ENCODE data around the gene DNAH3.

Gene DNAH3

GRCh38 chr16:20901068-20901435, 249.6 kb downstream of the DNAH3 start:
- peaks cover 78% of the 10 kb centered on the region for H3K4me1 Mint-ChIP-seq (ENCODE audit: low read depth)

GRCh38 chr16:20900299-20901067, 250.2 kb downstream of the DNAH3 start, which contains the start of the genes DCUN1D3 and LYRM1:
DCUN1D3 (minus strand) TSS chr16:20900358; CDS start chr16:20862538, 37,820 bp downstream.
LYRM1 (plus strand) TSS chr16:20900771; CDS start chr16:20915556, 14,785 bp downstream.
- Mint-ChIP-seq H3K4me3 (peak within 1 kb of the TSS; percentile 91), H3K4me1 (ENCODE audit: low read depth) (peaks cover 74% of the 10 kb centered on the region), H3K9me3 (no peaks in the 10 kb centered on the region), H3K27me3 (no peaks in the 10 kb centered on the region), H3K27ac (peak within 1 kb of the TSS; percentile 98), H3K36me3 (ENCODE audit: low read depth) (peaks cover 61% of the 10 kb centered on the region)

More at GRCh38 chr16:20901068-20901435, 249.6 kb downstream of the DNAH3 start:
- H3K27ac Mint-ChIP-seq = peak overlapping the region; percentile 98
- no peaks in the 10 kb centered on the region for H3K27me3 Mint-ChIP-seq
- peaks cover 57% of the 10 kb centered on the region for H3K36me3 Mint-ChIP-seq (ENCODE audit: low read depth)
- H3K4me3 Mint-ChIP-seq = peak overlapping the region; percentile 91
- no peaks in the 10 kb centered on the region for H3K9me3 Mint-ChIP-seq

- no peaks in the 10 kb centered on the region for H3K27me3 Mint-ChIP-seq
- peak overlapping the region; percentile 91 for H3K4me3 Mint-ChIP-seq
- peaks cover 62% of the 10 kb centered on the region for H3K36me3 Mint-ChIP-seq (ENCODE audit: low read depth)
- no peaks in the 10 kb centered on the region for H3K9me3 Mint-ChIP-seq
- H3K4me1 Mint-ChIP-seq (ENCODE audit: low read depth) = peaks cover 67% of the 10 kb centered on the region
- H3K27ac Mint-ChIP-seq = peak overlapping the region; percentile 98
Observed at GRCh38 chr16:20899477-20900298, 251.0 kb downstream of the DNAH3 start.

GRCh38 chr16:20899071-20899470, 251.6 kb downstream of the DNAH3 start:
- Mint-ChIP-seq H3K4me1 (ENCODE audit: low read depth) (peaks cover 61% of the 10 kb centered on the region), H3K27ac (peak overlapping the region; percentile 98), H3K36me3 (ENCODE audit: low read depth) (peaks cover 58% of the 10 kb centered on the region), H3K9me3 (no peaks in the 10 kb centered on the region), H3K27me3 (no peaks in the 10 kb centered on the region), H3K4me3 (peak overlapping the region; percentile 91)

GRCh38 chr16:20897922-20898321, 252.7 kb downstream of the DNAH3 start:
- Mint-ChIP-seq H3K4me1 (ENCODE audit: low read depth) (peaks cover 50% of the 10 kb centered on the region), H3K9me3 (no peaks in the 10 kb centered on the region), H3K36me3 (ENCODE audit: low read depth) (peaks cover 52% of the 10 kb centered on the region), H3K27me3 (no peaks in the 10 kb centered on the region), H3K27ac (peak overlapping the region; percentile 60), H3K4me3 (peak overlapping the region; percentile 91)

- no peaks in the 10 kb centered on the region for H3K27me3 Mint-ChIP-seq
- peaks cover 54% of the 10 kb centered on the region for H3K36me3 Mint-ChIP-seq (ENCODE audit: low read depth)
- H3K9me3 Mint-ChIP-seq = no peaks in the 10 kb centered on the region
- H3K4me1 Mint-ChIP-seq (ENCODE audit: low read depth) = peaks cover 44% of the 10 kb centered on the region
- H3K27ac Mint-ChIP-seq = no peak overlapping the region
- H3K4me3 Mint-ChIP-seq = peak overlapping the region; percentile 91
Observed at GRCh38 chr16:20897253-20897897, 253.3 kb downstream of the DNAH3 start.

- Mint-ChIP-seq H3K27ac (no peak overlapping the region), H3K4me1 (ENCODE audit: low read depth) (peaks cover 28% of the 10 kb centered on the region), H3K36me3 (ENCODE audit: low read depth) (peaks cover 48% of the 10 kb centered on the region), H3K9me3 (no peaks in the 10 kb centered on the region), H3K27me3 (no peaks in the 10 kb centered on the region), H3K4me3 (no peak overlapping the region)
Observed at GRCh38 chr16:20894388-20894787, 256.3 kb downstream of the DNAH3 start.

- Mint-ChIP-seq H3K27ac (no peak overlapping the region), H3K36me3 (ENCODE audit: low read depth) (peaks cover 28% of the 10 kb centered on the region), H3K4me3 (no peak overlapping the region), H3K27me3 (no peaks in the 10 kb centered on the region), H3K4me1 (ENCODE audit: low read depth) (peaks cover 18% of the 10 kb centered on the region), H3K9me3 (no peaks in the 10 kb centered on the region)
Observed at GRCh38 chr16:20889625-20890275, 260.9 kb downstream of the DNAH3 start.

- Mint-ChIP-seq H3K4me1 (ENCODE audit: low read depth) (peaks cover 38% of the 10 kb centered on the region), H3K9me3 (no peaks in the 10 kb centered on the region), H3K27ac (no peak overlapping the region), H3K4me3 (no peak overlapping the region), H3K36me3 (ENCODE audit: low read depth) (peaks cover 28% of the 10 kb centered on the region), H3K27me3 (no peaks in the 10 kb centered on the region)
Observed at GRCh38 chr16:20887207-20887606, 263.4 kb downstream of the DNAH3 start.

GRCh38 chr16:20886320-20886719, 264.3 kb downstream of the DNAH3 start:
- Mint-ChIP-seq H3K4me1 (ENCODE audit: low read depth) (peaks cover 38% of the 10 kb centered on the region), H3K9me3 (no peaks in the 10 kb centered on the region), H3K27me3 (no peaks in the 10 kb centered on the region), H3K36me3 (ENCODE audit: low read depth) (peaks cover 23% of the 10 kb centered on the region), H3K4me3 (no peak overlapping the region), H3K27ac (no peak overlapping the region)

- peaks cover 51% of the 10 kb centered on the region for H3K4me1 Mint-ChIP-seq (ENCODE audit: low read depth)
- no peaks in the 10 kb centered on the region for H3K9me3 Mint-ChIP-seq
- no peaks in the 10 kb centered on the region for H3K27me3 Mint-ChIP-seq
- H3K4me3 Mint-ChIP-seq = no peak overlapping the region
- H3K36me3 Mint-ChIP-seq (ENCODE audit: low read depth) = peaks cover 18% of the 10 kb centered on the region
- H3K27ac Mint-ChIP-seq = peak overlapping the region; percentile 61
Observed at GRCh38 chr16:20884240-20884556, 266.4 kb downstream of the DNAH3 start.

- H3K4me1 Mint-ChIP-seq (ENCODE audit: low read depth) = peaks cover 56% of the 10 kb centered on the region
- H3K27me3 Mint-ChIP-seq = no peaks in the 10 kb centered on the region
- no peak overlapping the region for H3K4me3 Mint-ChIP-seq
- peak overlapping the region; percentile 61 for H3K27ac Mint-ChIP-seq
- no peaks in the 10 kb centered on the region for H3K9me3 Mint-ChIP-seq
- H3K36me3 Mint-ChIP-seq (ENCODE audit: low read depth) = peaks cover 18% of the 10 kb centered on the region
Observed at GRCh38 chr16:20883554-20884239, 266.9 kb downstream of the DNAH3 start.

Data from stimulated activated naive CD8-positive, alpha-beta T cell treated with anti-CD3 and anti-CD28 coated beads, Interleukin-15, Interleukin-2, amounts not matched to agents 100 ng/mL and 50 ng/mL, for 24 hours (primary cell).